ENCODE measurements around the gene POLD4. TPM values are rescaled to one million over a fixed set of nuclear protein-coding genes. Genes with fewer than 3 reads are reported as not detected.

Gene POLD4
- total and polyA plus RNA-seq, 2 of the 13 experiments (the other 11 are each of a cell fraction or from before 2014, with no cell fraction given), result 10.5 to 27.4 TPM

GRCh38 chr11:67391304-67392182 is 38.2 kb upstream of the POLD4 start, which contains the start of gene RAD9A (continued):
- TF ChIP-seq ZNF407 (CRISPR knock-in tag; IDR thresholded peaks at IDR 0.05; ENCODE audit: not compliant biosample characterization), result peak; percentile 77
- peak; percentile 37; the same call in 1 of the 2 replicates for TF ChIP-seq ZNF546 (CRISPR knock-in tag; conservative IDR thresholded peaks at IDR 0.05)
- TF ChIP-seq KDM5B (CRISPR knock-in tag; IDR thresholded peaks at IDR 0.05; ENCODE audit: borderline replicate concordance), result peak; percentile 97
- TF ChIP-seq BCLAF1 (IDR thresholded peaks at IDR 0.05), result no peak
- TF ChIP-seq ZNF770 (CRISPR knock-in tag; IDR thresholded peaks at IDR 0.05), result peak; percentile 76
- peak; percentile 93 for TF ChIP-seq ZNF879 (CRISPR knock-in tag; IDR thresholded peaks at IDR 0.05)
- TF ChIP-seq TBX3 (IDR thresholded peaks at IDR 0.05; ENCODE audit: borderline replicate concordance), result peak; percentile 78
- peak; percentile 97 for TF ChIP-seq ZNF501 (CRISPR knock-in tag; IDR thresholded peaks at IDR 0.05)
- TF ChIP-seq ZNF569 (CRISPR knock-in tag; IDR thresholded peaks at IDR 0.05; ENCODE audit: borderline replicate concordance), result no peak
- TF ChIP-seq TEF (CRISPR knock-in tag; IDR thresholded peaks at IDR 0.05), result no peak
